ENCODE data around the gene ERP44.
"Not testable (repeated sequence)": the region's sequence is repeated elsewhere in the genome, so short reads cannot be mapped to it uniquely, and the experiment has no call there.

The ERP44 gene

DNA sequence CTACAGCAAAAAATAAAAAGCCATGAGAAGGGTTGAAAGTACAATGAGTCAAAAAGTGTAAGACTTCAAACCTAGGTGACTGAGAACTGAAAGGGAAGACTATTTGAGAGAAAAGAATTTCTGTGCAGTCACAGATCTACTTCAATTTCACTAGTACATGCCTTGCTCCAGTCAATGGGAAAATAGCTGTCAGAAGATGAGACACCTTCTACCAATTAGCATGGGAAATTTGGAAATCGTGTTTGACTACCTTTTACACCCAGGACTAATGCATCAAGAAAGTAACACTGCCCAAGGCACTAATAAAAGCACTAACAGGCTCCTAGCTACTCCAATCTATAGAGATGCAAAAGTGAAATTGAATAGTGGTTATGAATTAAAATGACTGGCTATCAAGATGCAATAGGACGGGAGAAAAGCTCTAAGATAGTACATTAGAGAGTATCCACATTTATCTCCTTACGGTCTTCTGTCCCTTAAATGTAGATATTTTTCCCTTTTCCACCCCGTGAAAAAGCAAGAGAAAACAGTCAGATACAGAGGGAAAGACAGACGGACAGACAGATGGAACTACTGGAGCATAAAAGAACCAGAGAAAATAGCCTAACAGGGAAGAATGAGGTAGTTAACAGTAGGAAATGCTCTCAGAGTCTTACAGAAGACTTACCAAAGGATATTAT is 15.2 kb downstream of the ERP44 start:
- in situ Hi-C loops (cut with MboI; ENCODE audit: low sequenced_read_pairs, unreplicated experiment): no loop called here
- peak; percentile 26 for DNase-seq (ENCODE audit: low spot score)

DNA sequence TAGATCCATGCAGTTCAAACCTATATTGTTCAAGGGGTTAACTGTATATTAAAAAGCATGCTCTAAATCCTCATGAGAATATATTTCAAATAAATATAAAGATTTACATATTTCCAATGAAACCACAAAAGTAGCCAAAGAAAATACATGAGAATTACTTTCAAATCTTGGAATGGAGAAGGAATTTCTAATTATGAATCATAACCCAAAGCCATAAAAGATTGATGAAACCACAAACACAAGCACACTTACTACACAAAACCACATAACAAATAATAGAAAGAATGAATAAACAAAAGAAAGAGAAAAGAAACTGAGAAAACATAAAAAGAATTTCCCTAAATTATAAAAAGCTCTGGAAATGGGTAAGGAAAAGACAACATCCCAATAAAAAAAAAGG is 16.0 kb downstream of the ERP44 start:
- TF ChIP-seq, protein P1, sequence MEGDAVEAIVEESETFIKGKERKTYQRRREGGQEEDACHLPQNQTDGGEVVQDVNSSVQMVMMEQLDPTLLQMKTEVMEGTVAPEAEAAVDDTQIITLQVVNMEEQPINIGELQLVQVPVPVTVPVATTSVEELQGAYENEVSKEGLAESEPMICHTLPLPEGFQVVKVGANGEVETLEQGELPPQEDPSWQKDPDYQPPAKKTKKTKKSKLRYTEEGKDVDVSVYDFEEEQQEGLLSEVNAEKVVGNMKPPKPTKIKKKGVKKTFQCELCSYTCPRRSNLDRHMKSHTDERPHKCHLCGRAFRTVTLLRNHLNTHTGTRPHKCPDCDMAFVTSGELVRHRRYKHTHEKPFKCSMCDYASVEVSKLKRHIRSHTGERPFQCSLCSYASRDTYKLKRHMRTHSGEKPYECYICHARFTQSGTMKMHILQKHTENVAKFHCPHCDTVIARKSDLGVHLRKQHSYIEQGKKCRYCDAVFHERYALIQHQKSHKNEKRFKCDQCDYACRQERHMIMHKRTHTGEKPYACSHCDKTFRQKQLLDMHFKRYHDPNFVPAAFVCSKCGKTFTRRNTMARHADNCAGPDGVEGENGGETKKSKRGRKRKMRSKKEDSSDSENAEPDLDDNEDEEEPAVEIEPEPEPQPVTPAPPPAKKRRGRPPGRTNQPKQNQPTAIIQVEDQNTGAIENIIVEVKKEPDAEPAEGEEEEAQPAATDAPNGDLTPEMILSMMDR (IDR thresholded peaks at IDR 0.05; ENCODE audit: borderline replicate concordance, control extremely low read depth, extremely low read depth, insufficient read depth, missing control alignments): no peak
- no peak for DNase-seq (ENCODE audit: low spot score)
- in situ Hi-C loops (cut with MboI; ENCODE audit: low sequenced_read_pairs, unreplicated experiment): no loop called here

More for the DNA sequence above, 15.2 kb downstream of the ERP44 start:
- TF ChIP-seq, protein P1 (IDR thresholded peaks at IDR 0.05; ENCODE audit: borderline replicate concordance, control extremely low read depth, extremely low read depth, insufficient read depth, missing control alignments): no peak

DNA sequence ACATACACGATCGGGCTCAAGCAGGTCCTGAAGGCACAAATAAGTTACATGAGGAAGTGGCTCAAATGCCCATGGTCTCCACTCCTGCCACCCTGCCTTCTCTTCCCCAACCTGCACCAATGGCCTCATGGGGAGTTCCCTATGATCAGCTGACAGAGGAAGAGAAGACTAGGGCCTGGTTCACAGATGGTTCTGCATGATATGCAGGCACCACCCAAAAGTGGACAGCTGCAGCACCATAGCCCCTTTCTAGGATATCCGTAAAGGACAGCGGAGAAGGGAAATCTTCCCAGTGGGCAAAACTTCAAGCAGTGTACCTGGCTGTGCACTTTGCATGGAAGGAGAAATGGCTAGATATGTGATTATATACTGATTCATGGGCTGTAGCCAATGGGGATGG is 22.5 kb downstream of the ERP44 start:
- DNase-seq (ENCODE audit: low spot score); in situ Hi-C loops (cut with MboI; ENCODE audit: low sequenced_read_pairs, unreplicated experiment): not testable (repeated sequence)

DNA sequence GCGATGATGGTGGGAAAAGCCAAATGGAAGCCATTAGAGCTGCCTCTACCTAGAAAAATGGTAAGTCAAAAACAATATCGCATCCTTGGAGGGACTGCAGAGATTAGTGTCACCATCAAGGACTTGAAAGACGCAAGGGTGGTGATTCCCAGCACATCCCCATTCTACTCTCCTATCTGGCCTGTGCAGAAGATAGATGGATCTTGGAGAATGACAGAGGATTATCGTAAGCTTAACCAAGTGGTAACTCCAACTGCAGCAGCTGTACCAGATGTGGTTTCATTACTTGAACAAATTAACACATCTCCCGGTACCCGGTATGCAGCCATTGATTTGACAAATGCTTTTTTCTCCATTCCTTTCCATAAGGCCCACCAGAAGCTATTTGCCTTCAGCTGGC is 23.8 kb downstream of the ERP44 start:
- no peak for DNase-seq (ENCODE audit: low spot score)
- in situ Hi-C loops (cut with MboI; ENCODE audit: low sequenced_read_pairs, unreplicated experiment): no loop called here
- TF ChIP-seq, protein P1 (IDR thresholded peaks at IDR 0.05; ENCODE audit: borderline replicate concordance, control extremely low read depth, extremely low read depth, insufficient read depth, missing control alignments): no peak

DNA sequence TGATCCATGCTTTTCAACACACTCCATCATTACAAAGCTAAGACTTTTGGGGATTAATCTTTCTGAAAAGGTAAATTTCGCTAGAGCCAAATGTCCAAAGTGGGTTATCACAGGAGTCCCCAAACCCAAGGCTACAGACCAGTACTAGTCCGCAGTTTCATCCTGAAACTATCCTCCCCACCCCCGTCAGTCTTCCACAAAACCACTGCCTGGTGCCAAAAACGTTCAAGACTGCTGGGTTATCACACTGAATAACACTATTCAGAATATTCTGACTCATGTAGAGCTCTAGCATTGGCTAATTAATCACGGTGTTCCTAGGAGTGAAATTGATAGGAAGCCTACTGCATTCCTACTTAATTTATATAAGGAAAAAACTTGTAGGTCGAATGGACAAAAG is 24.7 kb downstream of the ERP44 start:
- in situ Hi-C loops (cut with MboI; ENCODE audit: low sequenced_read_pairs, unreplicated experiment): no loop called here
- TF ChIP-seq, protein P1 (IDR thresholded peaks at IDR 0.05; ENCODE audit: borderline replicate concordance, control extremely low read depth, extremely low read depth, insufficient read depth, missing control alignments): no peak
- no peak for DNase-seq (ENCODE audit: low spot score)

DNA sequence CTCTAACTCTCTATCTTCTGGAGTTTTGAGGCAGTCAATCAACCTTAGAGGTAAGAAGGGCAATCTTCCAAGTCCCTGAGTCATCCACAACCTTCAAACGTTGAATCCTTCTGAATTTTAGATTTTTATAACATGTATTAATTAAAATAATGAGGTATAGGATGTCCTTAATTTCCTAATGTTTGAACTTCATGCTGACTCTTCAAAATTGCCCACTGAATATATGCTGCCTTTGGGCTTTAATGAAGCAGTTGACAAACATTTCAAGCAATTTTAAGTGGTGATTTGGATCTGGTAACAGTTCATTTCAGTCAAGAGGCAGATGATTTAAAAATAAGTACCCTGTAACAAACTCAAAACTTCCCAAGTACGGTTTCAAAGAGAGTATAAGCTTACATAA is 26.0 kb downstream of the ERP44 start:
- in situ Hi-C loops (cut with MboI; ENCODE audit: low sequenced_read_pairs, unreplicated experiment): no loop called here
- TF ChIP-seq, protein P1 (IDR thresholded peaks at IDR 0.05; ENCODE audit: borderline replicate concordance, control extremely low read depth, extremely low read depth, insufficient read depth, missing control alignments): no peak
- DNase-seq (ENCODE audit: low spot score): no peak

DNA sequence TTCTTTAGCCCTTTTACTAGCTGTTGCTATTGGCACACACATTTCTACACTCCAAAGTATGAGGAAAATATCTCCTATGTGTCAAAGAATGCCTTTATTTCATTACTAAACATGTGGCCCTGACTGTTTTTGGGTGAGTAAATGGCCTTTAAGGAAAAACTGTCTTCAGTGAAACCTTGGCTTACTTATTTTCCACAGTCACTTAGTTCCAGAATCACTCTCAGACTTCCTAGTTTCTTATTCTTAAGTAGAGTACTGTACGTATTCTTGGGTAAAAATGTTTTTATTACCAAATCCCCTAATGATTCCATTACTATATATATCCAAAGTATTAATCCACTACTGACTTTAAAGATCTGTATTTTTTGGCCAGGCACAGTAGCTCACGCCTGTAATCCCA is 27.5 kb downstream of the ERP44 start:
- TF ChIP-seq, protein P1 (IDR thresholded peaks at IDR 0.05; ENCODE audit: borderline replicate concordance, control extremely low read depth, extremely low read depth, insufficient read depth, missing control alignments): no peak
- no peak for DNase-seq (ENCODE audit: low spot score)
- in situ Hi-C loops (cut with MboI; ENCODE audit: low sequenced_read_pairs, unreplicated experiment): no loop called here
